ENCODE results near the gene PRPH. TPM values are rescaled to one million over a fixed set of nuclear protein-coding genes. Genes with fewer than 3 reads are reported as not detected.
A peak's percentile ranks its signal among the peaks of the same experiment; 100 is the strongest.

The PRPH gene
- total RNA-seq, 1 donor from 2014 or later, result 0.38 TPM

DNA sequence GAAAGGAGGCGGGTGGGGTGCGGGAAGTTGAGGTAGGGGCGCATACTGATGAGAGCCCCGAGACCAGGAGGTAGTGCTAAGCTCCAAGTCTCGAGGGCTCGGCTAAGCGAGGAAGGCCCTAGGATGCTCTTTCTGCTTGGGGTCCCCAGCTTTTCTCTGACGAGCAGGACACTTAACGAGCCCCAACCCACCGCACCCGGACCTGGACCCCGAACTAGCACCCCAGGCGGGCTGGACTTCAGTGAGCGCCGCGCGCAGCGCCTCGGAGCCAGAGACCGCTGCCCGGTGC, 46.8 kb downstream of the PRPH start:
- peaks cover 98% of the 10 kb centered on the region for H3K27me3 Mint-ChIP-seq (ENCODE audit: low read depth)
- no peak for DNase-seq (ENCODE audit: low spot score in 2 of 2, unreplicated experiment in 2 of 2)
- TF ChIP-seq, protein P1, sequence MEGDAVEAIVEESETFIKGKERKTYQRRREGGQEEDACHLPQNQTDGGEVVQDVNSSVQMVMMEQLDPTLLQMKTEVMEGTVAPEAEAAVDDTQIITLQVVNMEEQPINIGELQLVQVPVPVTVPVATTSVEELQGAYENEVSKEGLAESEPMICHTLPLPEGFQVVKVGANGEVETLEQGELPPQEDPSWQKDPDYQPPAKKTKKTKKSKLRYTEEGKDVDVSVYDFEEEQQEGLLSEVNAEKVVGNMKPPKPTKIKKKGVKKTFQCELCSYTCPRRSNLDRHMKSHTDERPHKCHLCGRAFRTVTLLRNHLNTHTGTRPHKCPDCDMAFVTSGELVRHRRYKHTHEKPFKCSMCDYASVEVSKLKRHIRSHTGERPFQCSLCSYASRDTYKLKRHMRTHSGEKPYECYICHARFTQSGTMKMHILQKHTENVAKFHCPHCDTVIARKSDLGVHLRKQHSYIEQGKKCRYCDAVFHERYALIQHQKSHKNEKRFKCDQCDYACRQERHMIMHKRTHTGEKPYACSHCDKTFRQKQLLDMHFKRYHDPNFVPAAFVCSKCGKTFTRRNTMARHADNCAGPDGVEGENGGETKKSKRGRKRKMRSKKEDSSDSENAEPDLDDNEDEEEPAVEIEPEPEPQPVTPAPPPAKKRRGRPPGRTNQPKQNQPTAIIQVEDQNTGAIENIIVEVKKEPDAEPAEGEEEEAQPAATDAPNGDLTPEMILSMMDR (IDR thresholded peaks at IDR 0.05; ENCODE audit: unreplicated experiment), result no peak
- H3K4me3 Mint-ChIP-seq, result peak overlapping the region; percentile 61
- no peaks in the 10 kb centered on the region for H3K36me3 Mint-ChIP-seq
- H3K4me1 Mint-ChIP-seq, result peaks cover 52% of the 10 kb centered on the region
- H3K9me3 Mint-ChIP-seq, result no peaks in the 10 kb centered on the region
- no peak overlapping the region for H3K27ac Mint-ChIP-seq

DNA sequence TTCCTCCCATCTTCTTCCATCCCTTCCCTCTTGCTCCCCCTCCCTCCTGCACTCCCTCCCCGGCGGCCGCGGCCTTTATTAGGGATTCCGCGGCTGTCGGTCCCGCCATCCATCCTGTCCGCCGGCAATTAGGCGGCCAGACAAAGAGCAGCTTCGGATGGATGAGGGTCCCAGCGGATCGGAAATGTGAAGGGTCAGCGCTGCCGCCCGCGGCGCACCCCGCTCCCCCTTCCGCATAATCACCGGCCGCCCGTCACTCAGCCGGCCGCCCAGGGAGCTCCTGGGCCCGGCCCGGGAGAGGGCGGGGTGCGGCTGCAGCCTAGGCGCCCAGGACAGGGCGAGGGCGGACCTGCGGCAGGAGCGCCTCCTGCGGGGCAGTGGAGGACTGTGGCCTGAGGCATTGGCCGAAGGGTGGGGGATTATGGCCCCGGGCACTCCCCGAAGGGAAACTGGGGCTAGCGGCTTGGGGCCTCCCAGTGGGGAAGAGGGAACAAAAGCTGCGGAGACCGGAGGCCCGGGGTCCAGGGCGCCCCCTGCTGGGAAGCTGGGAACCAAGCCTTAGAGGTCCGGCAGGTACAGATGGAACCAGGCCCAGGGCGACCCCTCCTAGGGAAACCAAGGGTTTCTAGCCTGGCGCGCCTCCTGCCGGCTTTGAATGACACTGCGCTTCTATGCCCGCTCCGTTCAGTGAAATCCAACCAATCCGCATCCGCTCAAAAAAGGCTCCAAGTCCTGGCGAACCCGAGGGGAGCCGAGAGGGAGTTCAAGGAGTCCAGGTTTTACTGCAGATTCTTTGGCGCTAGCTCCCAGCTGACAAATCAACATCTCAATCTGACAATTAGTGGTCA, 47.3 kb downstream of the PRPH start:
- Mint-ChIP-seq H3K4me3 (peak overlapping the region; percentile 65), H3K4me1 (peaks cover 52% of the 10 kb centered on the region), H3K27ac (no peak overlapping the region), H3K9me3 (no peaks in the 10 kb centered on the region), H3K27me3 (ENCODE audit: low read depth) (peaks cover 98% of the 10 kb centered on the region), H3K36me3 (no peaks in the 10 kb centered on the region)
- peak; percentile 79 to 88 for DNase-seq (ENCODE audit: low spot score in 2 of 2, unreplicated experiment in 2 of 2)
- TF ChIP-seq, protein P1 (IDR thresholded peaks at IDR 0.05; ENCODE audit: unreplicated experiment), result peak; percentile 91

DNA sequence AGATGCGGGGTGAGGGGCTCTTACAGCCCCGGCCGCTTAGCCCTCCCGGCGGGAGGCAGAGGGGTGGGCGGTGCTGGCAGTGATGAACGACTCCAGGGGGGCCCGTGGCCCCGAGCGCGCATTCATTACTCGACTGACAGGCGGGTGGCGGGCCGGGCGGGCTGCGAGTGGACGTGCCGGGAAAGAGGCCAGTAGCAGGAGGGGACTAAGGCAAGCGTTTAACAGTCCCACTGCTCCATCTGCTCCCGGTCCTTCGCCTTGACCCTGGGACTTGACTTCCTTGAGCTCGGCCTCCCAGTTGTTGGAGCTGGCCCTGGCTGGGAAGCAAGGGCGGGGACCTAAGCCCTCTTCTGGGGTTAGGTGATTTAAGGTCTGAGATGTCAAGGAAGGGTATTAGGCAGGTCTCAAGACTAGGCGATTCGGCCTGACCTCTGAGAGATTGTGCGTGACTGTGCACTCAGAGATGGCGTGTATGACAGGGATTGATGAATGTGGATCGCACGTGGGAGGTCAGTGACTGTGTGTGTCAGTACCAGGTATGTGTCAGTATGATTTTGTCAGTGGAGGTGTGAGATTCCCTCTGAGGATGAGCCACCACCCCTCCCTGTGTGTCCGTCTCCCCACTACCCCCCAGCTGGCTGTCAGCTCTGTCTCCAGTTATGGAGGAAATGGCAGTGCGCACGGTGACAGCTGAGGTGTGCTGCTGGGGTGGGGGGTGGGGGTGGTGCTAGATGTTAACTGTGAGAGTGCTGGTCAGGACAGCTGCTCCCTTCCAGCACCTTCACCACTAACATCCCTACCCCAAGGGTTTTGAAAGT, 48.2 kb downstream of the PRPH start:
- H3K9me3 Mint-ChIP-seq, result no peaks in the 10 kb centered on the region
- TF ChIP-seq, protein P1 (IDR thresholded peaks at IDR 0.05; ENCODE audit: unreplicated experiment), result no peak
- H3K27me3 Mint-ChIP-seq (ENCODE audit: low read depth), result peaks cover 97% of the 10 kb centered on the region
- no peak overlapping the region for H3K27ac Mint-ChIP-seq
- H3K4me1 Mint-ChIP-seq, result peaks cover 51% of the 10 kb centered on the region
- H3K36me3 Mint-ChIP-seq, result no peaks in the 10 kb centered on the region
- DNase-seq (ENCODE audit: low spot score in 2 of 2, unreplicated experiment in 2 of 2), result peak in 1 of 2 experiments; percentile 52
- H3K4me3 Mint-ChIP-seq, result peak overlapping the region; percentile 65

DNA sequence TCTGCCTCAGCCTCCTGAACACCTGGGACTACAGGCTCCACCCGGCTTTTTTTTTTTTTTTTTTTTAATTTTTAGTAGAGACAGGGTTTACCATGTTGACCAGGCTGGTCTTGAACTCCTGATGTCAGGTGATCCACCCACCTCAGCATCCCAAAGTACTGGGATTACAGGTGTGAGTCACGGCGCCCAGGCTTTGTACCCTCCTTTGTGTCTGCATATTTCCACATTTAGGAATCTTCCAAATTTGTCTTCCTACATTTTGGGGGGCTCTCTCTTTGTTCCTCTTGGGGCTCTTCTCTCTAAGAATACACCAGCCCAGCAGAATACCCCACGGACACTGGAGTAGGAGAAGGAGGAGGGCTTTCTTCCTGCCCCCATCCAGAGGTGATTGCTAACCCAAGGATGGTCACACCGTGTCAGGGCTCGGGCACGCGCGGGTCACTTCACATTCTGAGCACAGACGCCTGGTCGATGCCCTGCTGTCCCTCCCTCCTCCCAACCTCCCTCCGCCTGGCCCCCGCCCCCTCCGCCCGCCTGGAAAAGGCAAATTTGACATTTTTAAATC, 49.6 kb downstream of the PRPH start:
- no peak overlapping the region for H3K27ac Mint-ChIP-seq
- TF ChIP-seq, protein P1 (IDR thresholded peaks at IDR 0.05; ENCODE audit: unreplicated experiment), result no peak
- H3K36me3 Mint-ChIP-seq, result no peaks in the 10 kb centered on the region
- no peak overlapping the region for H3K4me3 Mint-ChIP-seq
- no peak for DNase-seq (ENCODE audit: low spot score in 2 of 2, unreplicated experiment in 2 of 2)
- H3K4me1 Mint-ChIP-seq, result peaks cover 46% of the 10 kb centered on the region
- no peaks in the 10 kb centered on the region for H3K9me3 Mint-ChIP-seq
- H3K27me3 Mint-ChIP-seq (ENCODE audit: low read depth), result peaks cover 87% of the 10 kb centered on the region

DNA sequence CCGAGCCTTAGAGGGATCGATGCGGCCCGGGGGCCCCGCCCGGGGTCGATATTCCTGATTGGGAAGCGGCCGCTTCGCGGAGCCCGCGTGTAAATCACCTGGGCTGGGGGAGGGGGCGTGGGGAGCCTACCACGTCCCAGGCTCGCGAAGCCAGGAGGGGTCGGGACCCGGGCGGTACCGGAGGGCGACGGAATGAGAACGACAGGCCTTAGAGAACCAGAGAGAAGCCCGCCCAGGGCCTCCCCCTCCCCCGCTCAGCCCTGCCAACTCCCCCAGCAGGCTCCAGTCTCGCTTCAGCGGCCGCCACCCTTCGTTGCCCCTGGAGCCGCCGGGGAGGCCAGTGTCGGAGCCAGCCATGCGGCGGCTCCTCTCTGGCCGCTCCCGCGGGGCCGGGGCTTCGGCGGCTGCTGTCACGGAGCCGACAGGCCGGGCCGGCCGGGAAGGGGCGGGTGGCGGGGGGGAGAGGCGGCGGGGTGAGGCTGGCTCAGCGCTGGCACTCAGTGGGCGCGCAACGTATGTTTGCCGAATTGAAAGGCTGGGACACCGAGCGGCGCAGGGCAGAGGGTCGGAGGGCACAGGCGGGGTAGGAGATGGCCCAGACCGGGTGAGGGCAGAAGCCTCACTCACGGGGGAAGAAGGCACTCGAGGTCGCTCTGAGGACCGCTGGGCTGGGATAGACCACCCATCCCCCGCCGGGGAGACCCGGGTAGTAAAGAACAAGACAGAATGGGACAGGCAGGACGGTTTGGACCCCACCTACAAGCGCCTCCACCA, 50.3 kb downstream of the PRPH start:
- TF ChIP-seq, protein P1 (IDR thresholded peaks at IDR 0.05; ENCODE audit: unreplicated experiment), result no peak
- Mint-ChIP-seq H3K27ac (no peak overlapping the region), H3K4me3 (peak overlapping the region; percentile 67), H3K9me3 (no peaks in the 10 kb centered on the region), H3K36me3 (no peaks in the 10 kb centered on the region), H3K4me1 (peaks cover 44% of the 10 kb centered on the region), H3K27me3 (ENCODE audit: low read depth) (peaks cover 80% of the 10 kb centered on the region)
- peak in 1 of 2 experiments; percentile 56 for DNase-seq (ENCODE audit: low spot score in 2 of 2, unreplicated experiment in 2 of 2)

Data from mesothelial cell of epicardium (in vitro differentiated cells).